GM12875 (cell line): ENCODE results near the gene UBE2I.

Experiments used
- H3K4me3 ChIP-seq: one replicate; pipeline ENCODE4 v1.5.1; 2011; ENCODE audit warnings: low read depth, low read length, control low read depth
- CTCF ChIP-seq: IDR thresholded peaks from 2 replicates; pipeline ENCODE4 v1.5.1; 2011; ENCODE audit warnings: low read depth, mild to moderate bottlenecking, control low read depth, inconsistent platforms, low read length, moderate library complexity, borderline replicate concordance; ENCODE audit not compliant: insufficient read depth

The UBE2I gene

GRCh38 chr16:1346422-1347285 lies 37.2 kb downstream of the UBE2I start:
- no peak overlapping the region for H3K4me3 ChIP-seq
- TF ChIP-seq CTCF: no peak

- TF ChIP-seq CTCF: no peak
- H3K4me3 ChIP-seq: no peak overlapping the region
These were observed 37.9 kb downstream of the UBE2I start for GRCh38 chr16:1347286-1347855.

GRCh38 chr16:1347962-1348361 lies 38.5 kb downstream of the UBE2I start:
- H3K4me3 ChIP-seq: no peak overlapping the region
- no peak for TF ChIP-seq CTCF

GRCh38 chr16:1348441-1348840 lies 39.0 kb downstream of the UBE2I start:
- H3K4me3 ChIP-seq: no peak overlapping the region
- no peak for TF ChIP-seq CTCF

GRCh38 chr16:1348926-1349325 lies 39.5 kb downstream of the UBE2I start:
- no peak overlapping the region for H3K4me3 ChIP-seq
- TF ChIP-seq CTCF: no peak

GRCh38 chr16:1349351-1349750 lies 39.9 kb downstream of the UBE2I start:
- no peak overlapping the region for H3K4me3 ChIP-seq
- no peak for TF ChIP-seq CTCF

GRCh38 chr16:1349951-1350350 lies 40.5 kb downstream of the UBE2I start:
- no peak overlapping the region for H3K4me3 ChIP-seq
- TF ChIP-seq CTCF: no peak
